ENCODE measurements around the gene ZFYVE9. TPM values are rescaled to one million over a fixed set of nuclear protein-coding genes. Genes with fewer than 3 reads are reported as not detected.

The ZFYVE9 gene
- total and polyA plus RNA-seq, 2 of the 13 experiments (the other 11 are each of a cell fraction or from before 2014, with no cell fraction given) = 9.2 to 19.8 TPM

DNA sequence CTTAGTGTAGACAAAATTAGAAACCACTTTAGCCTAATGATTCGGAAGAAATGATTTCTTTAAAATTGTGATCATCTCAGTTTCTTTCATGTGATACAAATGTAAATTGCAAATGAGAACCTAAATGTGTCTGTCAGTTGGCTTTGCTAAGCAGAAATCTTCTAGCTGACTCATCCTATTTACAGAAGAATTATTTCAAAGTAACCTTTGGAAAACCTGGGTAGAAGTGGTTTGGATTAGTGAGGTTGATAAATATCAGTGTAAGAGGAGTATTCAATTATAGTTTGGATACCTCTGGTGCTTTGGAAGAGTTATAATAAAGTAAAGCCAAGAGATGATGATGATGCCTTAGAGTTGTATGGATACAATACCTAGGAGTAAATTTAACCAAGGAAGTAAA, 186.7 kb downstream of the ZFYVE9 start (continued):
- TF ChIP-seq ZNF816 (CRISPR knock-in tag; IDR thresholded peaks at IDR 0.05; ENCODE audit: borderline replicate concordance) (no peak), MAFK (conservative IDR thresholded peaks at IDR 0.05 in 1 of 2, IDR thresholded peaks at IDR 0.05 in 1 of 2; ENCODE audit: low read length in 2 of 2) (peak; percentile 88 to 89), ZNF792 (CRISPR knock-in tag; IDR thresholded peaks at IDR 0.05) (no peak), ATF7 (IDR thresholded peaks at IDR 0.05) (no peak), ATF7 (CRISPR knock-in tag; IDR thresholded peaks at IDR 0.05) (no peak), ZGPAT (CRISPR knock-in tag; IDR thresholded peaks at IDR 0.05) (no peak), ZNF24 (IDR thresholded peaks at IDR 0.05) (no peak), ZNF777 (CRISPR knock-in tag; IDR thresholded peaks at IDR 0.05) (no peak), NFE2L2 (IDR thresholded peaks at IDR 0.05; ENCODE audit: low read length) (peak; percentile 57)
- TF ChIP-seq, protein P1, sequence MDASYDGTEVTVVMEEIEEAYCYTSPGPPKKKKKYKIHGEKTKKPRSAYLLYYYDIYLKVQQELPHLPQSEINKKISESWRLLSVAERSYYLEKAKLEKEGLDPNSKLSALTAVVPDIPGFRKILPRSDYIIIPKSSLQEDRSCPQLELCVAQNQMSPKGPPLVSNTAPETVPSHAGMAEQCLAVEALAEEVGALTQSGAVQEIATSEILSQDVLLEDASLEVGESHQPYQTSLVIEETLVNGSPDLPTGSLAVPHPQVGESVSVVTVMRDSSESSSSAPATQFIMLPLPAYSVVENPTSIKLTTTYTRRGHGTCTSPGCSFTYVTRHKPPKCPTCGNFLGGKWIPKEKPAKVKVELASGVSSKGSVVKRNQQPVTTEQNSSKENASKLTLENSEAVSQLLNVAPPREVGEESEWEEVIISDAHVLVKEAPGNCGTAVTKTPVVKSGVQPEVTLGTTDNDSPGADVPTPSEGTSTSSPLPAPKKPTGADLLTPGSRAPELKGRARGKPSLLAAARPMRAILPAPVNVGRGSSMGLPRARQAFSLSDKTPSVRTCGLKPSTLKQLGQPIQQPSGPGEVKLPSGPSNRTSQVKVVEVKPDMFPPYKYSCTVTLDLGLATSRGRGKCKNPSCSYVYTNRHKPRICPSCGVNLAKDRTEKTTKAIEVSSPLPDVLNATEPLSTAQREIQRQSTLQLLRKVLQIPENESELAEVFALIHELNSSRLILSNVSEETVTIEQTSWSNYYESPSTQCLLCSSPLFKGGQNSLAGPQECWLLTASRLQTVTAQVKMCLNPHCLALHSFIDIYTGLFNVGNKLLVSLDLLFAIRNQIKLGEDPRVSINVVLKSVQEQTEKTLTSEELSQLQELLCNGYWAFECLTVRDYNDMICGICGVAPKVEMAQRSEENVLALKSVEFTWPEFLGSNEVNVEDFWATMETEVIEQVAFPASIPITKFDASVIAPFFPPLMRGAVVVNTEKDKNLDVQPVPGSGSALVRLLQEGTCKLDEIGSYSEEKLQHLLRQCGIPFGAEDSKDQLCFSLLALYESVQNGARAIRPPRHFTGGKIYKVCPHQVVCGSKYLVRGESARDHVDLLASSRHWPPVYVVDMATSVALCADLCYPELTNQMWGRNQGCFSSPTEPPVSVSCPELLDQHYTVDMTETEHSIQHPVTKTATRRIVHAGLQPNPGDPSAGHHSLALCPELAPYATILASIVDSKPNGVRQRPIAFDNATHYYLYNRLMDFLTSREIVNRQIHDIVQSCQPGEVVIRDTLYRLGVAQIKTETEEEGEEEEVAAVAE (CRISPR knock-in tag; IDR thresholded peaks at IDR 0.05; ENCODE audit: borderline replicate concordance) = no peak

Measured in HepG2 (cell line).